ENCODE data around the gene CHRM2.

DNA sequence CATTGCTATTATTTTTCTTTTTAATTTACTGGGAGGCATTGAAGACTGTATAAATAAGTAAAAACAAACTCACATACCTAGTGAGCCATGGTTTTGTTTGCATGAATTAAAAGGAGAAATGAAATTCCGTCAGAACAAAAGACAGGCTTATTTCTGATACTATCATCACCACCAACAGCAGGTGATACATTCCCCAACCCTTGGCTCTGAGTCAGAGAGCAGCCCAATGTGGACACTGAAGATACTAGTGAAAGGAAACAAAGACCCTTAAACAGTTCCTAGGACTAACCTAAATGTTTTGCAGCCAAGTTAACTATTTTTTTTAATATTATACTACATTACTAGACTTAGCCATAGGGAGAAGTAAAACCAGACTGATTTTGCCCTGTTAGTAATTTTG, 31.6 kb downstream of the CHRM2 start:
- TF ChIP-seq, protein P1, sequence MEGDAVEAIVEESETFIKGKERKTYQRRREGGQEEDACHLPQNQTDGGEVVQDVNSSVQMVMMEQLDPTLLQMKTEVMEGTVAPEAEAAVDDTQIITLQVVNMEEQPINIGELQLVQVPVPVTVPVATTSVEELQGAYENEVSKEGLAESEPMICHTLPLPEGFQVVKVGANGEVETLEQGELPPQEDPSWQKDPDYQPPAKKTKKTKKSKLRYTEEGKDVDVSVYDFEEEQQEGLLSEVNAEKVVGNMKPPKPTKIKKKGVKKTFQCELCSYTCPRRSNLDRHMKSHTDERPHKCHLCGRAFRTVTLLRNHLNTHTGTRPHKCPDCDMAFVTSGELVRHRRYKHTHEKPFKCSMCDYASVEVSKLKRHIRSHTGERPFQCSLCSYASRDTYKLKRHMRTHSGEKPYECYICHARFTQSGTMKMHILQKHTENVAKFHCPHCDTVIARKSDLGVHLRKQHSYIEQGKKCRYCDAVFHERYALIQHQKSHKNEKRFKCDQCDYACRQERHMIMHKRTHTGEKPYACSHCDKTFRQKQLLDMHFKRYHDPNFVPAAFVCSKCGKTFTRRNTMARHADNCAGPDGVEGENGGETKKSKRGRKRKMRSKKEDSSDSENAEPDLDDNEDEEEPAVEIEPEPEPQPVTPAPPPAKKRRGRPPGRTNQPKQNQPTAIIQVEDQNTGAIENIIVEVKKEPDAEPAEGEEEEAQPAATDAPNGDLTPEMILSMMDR (conservative IDR thresholded peaks at IDR 0.05 in 1 of 2, IDR thresholded peaks at IDR 0.05 in 1 of 2; ENCODE audit: low read depth in 1 of 2, low read length in 2 of 2) = no peak
- no peak for TF ChIP-seq EZH2 (IDR thresholded peaks at IDR 0.05; ENCODE audit: low read length, missing control alignments)
